HG02571 (cell line): ENCODE results near the gene EDC3.

Experiments used
- ATAC-seq: cut with Tn5 transposase; IDR thresholded peaks from one replicate; pipeline ENCODE4 v1.9.1; 2021; ENCODE audit warnings: mild to moderate bottlenecking, moderate library complexity; ENCODE audit not compliant: unreplicated experiment

Gene EDC3

DNA sequence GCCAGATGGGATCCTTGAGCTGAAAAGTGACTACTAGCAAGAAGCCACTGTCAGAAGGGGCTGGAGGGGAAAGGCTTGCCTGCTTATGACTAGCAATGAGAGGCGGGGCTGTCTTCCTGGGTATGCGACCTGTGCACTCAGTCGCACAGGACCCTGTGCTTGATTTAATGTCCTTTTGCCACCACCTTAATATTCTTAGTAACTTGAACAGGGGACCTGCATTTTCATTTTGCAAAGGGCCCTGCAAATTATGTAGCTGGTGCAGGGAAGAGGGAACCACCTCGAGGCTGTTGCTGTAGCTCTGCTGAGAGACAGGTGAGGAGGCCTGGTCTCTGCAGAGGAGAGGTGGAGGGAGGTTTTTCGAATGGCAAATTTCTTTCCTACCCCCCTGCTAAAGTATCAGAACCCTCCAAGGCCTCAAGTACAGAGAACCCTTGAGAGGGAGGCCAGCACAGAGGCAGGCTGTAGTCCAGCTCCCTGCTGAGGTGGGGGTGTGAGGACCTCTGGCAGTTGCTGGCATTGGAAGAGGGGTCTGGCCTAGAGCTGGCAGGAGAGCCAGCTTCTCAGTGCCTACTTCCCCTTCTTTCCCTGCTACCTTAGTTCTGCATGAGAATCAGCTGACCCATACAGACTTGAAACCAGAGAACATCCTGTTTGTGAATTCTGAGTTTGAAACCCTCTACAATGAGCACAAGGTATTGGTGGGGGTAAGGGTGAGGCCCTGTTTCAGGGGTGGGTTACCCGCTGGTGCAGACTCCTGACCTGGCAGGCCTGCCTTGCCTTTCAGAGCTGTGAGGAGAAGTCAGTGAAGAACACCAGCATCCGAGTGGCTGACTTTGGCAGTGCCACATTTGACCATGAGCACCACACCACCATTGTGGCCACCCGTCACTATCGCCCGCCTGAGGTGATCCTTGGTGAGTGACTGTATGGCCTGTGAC is 68.8 kb downstream of the EDC3 start:
- no peak for ATAC-seq

DNA sequence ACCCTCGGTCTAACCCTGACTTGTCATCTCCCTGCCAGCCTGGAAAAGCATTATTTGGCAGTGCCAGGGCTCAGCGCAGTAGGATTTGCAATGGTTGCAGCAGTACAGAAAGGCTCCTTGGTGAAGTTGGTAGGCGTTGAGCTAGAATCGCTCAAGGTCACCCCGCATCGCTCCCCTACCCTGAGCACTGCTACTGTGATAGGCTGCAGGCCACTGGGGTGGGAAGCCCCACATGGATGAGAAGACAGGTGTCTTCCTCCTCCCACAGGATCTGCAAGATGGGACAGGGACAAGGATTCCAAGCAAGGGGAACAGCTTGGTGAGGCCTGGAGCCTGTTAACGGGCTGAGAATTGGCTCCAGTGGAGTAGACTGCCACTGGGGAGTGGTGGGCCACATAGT is 69.5 kb downstream of the EDC3 start:
- ATAC-seq, result no peak

DNA sequence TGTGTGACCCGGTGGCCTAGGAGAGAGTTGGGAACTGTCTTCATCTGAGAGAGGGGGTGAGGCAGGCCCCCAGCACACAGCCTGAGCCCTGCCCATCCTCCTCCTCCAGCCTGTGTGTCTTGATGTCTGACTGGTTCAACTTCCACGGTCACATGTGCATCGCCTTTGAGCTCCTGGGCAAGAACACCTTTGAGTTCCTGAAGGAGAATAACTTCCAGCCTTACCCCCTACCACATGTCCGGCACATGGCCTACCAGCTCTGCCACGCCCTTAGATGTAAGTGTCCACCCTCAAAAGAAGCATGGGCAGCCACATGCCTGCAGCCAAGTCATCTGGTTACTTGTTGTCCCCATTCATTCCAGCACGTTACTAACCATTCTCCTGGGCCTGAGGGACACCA is 70.1 kb downstream of the EDC3 start:
- ATAC-seq, result no peak

DNA sequence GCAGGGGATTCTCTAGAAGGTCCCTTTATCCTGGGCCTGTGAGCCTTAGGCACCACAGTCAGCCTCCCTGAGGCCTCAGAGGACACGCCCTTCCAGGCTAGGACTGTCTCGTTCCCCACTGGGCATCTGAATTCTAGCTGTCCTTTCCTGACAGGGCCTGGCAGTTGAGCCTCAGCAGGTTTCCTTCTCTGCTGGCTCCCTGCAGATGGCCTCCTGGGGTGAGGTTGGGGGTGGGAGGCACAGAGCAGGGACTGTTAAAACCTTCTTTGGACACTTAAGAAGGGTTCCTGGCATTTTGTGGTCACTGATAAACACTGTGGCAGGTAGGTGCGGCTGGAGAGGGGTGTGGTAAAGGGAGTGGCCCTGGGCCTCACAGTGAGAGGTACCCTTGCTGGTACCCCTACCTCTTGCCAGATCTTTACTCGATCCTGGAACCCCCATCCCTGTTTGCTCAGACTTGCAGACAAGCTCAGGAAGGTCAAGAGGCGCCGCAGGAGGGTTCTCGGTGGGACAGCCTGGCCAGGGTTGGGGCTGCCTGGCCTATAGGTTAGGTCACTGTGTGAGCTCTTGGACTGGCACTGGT is 71.7 kb downstream of the EDC3 start:
- ATAC-seq, result no peak

DNA sequence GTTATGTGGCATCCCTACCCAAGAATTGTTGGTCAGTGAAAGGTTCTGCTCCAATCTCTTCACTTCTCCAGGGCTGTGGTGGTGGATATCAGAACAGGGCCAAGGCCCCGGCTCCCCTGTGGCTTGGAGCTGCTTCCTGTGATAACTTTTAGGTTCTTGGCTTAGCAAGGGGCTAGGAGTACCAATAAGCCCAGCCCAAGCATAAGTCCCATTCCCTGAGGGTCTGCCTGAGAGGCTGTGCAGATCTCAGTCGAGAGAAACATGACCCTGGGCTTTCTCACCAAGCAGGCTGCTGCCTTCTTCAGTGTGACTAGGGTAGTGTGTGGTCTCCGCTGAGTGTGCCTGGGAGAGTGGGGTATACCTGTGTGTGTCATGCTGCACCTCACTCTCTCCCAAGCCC is 73.1 kb downstream of the EDC3 start:
- no peak for ATAC-seq

DNA sequence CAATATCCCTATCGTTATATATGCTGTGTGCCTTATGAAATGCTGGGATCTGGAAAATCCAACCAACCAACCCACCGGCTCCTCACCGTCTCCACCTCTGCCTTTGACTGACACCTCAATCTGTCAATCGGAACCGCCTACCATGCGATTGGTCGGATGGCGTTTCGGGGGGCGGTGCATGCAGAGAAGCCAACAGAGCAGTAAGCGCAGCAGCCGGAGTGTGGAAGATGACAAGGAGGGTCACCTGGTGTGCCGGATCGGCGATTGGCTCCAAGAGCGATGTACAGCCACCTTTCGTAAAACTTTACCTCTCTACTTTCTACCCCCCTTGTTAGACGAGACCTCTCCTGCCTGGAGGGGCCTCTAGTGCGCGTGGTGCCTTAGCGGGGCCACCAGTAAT is 73.9 kb downstream of the EDC3 start:
- ATAC-seq, result no peak

DNA sequence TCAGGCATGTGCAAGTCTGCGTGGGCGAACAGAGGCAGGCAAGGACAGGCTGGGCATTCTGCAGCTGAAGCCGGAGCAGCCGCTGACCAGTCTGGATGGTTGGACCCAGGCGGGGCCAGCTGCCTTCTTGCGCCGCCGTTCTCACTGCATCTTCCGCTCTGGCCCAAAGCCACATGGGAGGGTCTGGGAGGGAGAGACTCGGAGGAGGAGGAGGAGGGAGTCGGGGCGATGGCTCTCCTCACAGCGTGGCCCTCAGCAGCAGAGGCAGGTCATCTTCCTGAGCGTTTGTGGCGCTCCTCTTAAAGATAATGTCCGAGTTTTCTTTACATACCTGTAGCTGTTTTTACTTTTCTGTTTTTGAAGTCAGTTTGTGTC is 74.3 kb downstream of the EDC3 start:
- ATAC-seq, result no peak

DNA sequence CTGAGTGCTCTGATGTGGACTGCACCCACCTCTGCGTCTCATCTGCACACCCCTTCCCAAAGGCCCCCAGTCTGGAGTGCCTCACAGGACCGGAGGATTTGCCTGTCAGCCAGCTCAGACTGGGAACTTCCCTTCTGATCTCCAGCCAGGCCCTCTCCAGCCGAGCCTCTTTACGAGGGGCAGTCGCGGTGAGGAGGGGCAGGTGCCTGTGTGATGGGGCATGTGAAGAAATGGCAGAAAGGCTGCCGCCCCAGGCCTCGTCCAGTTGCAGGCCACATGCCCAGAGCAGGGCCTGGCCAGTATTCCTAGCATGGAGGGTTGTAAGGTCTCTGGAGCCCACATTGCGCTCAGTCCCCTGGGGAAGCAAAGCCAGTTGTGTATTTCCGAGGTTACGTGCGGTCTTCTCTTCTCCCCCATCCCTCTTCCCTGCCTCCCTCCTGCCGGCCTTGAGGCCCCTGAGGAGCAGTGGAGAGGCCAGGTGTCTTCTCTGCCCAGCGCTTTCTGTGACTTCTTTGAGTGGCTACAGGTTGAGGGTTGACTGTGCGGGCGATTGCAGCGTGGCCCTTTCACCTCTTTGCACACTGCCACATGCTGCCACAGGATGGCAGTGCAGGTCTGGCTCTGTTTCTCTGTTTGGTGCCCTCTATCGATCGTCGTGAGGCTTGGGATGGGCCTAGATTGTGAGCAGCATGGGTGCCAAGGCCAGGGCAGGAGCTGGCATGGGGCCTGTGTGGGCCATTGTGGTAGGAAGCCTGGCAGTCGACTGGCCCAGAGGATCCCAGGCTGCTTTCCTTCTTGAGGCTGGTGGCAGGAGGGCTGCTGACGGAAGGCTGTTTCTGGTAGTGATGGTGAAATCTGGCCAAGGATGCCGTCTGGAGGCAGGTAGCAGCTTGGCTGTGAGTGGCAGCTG is 74.9 kb downstream of the EDC3 start:
- no peak for ATAC-seq

DNA sequence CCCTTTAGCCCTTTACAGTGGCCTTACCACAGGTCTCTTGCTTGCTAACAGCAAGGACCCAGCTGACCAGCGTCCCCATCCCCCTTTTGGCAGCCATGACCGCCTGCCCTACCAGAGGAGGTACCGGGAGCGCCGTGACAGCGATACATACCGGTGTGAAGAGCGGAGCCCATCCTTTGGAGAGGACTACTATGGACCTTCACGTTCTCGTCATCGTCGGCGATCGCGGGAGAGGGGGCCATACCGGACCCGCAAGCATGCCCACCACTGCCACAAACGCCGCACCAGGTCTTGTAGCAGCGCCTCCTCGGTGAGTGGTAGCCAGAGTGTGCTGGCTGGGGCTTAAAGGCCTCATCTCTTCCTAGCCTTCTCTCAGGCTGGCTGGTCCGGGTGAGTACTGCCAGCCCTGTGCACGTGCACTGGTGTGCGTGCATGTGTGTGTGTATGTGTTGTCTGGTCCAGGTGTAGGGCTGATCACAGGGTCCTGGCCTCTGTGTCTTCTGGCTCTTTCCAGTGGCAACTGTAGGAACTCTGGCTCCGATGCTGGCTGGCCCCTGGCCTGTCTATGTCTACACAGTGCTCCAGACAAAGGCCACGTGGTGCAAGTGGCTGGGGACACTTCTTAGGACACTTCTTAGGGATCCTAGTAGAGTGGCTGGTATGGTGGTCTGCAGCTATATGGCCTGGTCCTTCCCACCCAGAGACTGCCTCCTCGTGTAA is 75.7 kb downstream of the EDC3 start:
- no peak for ATAC-seq

DNA sequence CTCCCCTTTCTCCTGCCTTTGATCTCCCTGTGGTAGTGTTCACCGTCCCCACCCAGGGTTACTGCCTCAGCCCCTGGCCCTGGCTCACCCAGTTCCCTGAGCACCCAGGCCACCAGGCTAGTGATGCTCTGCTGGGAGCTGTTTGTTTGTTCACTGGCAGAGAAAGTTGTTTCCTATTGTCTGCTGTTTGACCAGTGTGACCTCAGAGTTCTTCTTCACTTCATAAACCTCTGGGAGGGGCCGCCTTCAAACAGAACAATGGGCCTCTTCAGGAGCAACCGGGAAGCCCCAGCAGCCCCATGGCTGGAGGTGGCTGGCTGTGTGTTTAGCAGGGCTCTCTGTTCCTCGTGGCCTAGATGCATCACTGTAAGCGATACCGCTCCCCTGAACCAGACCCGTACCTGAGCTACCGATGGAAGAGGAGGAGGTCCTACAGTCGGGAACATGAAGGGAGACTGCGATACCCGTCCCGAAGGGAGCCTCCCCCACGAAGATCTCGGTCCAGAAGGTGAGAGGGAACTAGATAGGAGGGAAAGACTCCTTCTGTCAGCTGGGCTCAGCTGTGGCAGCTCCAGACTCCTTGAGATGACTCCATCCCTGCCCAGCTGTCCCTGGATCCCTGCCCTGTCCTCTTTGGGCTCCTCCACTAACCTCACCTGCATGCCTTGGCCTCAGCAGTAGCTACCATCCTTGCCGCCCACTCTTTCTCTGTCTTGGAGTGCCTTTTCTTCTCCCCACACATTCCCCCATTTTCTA is 76.8 kb downstream of the EDC3 start:
- ATAC-seq, result no peak

DNA sequence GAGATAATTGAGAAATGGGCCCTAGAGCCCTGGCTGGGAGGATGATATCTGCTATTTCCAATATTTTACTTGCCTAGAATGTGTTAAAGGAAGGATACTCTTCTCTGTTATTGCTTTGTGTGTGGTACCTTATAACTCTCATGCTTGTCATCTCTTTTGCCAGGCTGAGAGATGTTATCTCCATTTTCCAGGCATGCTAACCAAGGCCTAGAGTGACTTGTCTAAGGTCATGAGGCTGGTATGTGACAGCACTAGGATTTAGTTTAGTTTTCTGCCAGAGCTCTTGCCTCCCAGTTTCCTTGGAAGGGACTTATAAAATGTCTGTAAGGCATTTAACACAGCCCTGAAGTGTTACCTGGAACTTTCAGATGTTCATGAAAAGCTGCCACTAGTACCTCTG is 78.8 kb downstream of the EDC3 start:
- ATAC-seq, result no peak

DNA sequence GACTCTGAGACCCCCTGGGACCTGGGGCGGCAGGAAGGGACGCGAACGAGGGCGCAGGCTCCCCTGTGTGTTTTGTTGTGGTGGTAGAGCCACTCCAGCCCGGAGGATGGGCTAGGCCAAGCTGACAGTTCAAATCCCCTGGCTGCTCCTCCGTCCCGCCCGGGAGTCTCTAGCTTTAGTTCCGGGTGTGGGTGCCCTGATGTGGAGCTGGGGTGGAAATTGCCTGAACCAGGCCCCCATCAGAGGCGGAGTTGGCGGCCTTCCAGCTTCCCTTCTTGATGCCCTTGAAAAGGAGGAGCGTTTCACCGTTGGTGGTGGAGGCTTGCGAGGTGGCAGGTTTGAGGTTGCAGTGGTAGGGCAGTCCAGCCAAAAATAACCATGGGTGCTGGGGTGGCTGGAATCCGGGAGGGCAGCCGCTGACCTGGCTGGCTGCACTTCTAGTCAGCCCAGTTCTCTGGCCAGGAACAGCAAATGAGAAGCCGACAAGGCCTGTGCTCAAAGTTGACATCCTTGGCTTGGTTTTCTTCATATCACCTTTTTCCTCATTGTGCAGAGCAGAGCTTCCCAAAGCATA is 79.4 kb downstream of the EDC3 start:
- no peak for ATAC-seq

DNA sequence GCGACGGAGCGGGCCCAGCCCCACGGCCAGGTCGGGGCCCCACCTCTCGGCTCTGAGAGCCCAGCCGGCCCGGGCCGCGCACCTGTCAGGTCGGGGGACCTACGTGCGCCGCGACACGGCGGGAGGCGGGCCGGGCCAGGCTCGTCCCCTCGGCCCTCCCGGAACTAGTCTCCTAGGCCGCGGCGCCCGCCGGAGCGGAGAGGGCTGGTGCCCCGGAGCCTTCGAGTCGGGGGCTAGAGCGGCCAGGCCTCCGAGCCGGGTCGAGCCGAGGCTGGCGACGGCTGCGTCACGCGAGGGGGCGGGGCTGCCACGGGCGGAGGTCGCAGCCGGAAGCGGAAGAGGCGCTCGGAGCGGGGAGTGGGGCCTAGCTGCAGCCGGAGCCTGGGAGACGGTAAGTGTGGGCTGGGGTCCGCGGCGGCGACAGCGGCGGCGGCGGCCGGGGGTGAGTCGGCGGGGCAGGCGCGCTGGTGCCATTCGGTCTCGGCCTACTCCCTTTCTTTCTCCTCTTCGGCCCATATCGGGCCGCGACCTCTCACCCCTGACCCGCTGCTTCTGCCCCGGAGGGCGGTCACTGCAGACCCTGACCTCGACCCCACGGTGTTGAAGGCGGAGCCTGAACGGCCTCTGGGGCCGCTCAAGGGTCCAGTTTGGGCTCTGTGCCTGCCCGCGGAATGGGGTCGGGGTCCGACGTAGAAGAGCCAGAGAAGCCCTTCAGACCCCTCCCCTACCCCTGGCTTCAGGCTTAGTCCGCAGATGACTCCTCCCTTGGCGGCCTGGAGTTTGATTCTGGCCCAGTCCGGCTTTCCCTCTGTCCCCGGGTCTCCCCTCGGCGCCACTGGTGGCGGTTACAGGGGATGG is 80.1 kb downstream of the EDC3 start, which contains the start of gene CLK3:
Gene CLK3 (plus strand): TSS at position 329 of the 858 bp plus-strand sequence. CDS start 3,361 bp downstream, outside the sequence.
- peak; percentile 68 for ATAC-seq

DNA sequence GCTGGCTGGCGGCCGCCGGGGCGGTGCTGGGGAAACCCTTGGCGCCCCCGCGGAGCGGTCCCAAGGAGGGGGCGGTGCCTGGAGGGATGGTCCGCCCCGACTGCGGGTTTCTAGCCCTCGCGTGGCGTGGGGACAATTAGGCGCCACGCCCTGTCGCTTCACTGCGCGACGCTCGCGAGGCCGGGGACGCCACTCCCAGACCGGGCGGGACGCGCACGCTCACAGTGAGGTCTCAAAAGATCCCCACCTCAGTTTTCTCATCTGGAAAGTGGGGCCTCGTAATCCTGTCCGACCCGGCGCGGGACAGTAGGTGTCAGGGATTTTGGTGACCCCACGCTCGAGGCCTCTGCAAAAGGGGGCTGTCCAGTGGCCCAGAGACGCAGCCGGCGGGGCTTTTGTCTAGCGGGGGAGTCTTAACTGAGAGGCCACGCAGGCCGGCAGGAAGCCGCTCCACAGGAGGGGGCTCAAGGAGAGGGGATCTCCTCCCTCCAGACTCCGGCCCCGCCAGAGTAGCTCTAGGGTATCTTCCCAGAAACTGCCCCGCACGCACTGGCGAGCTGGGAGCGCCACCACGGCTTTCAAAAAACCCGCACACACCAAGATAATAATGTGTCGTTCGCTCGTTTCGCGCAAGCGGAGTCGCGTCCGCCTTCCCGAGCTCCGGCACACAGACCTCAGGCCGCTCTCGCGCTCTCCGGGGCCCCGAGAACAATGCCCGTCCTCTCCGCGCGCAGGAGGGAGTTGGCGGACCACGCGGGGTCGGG is 80.9 kb downstream of the EDC3 start:
- ATAC-seq, result peak; percentile 44

DNA sequence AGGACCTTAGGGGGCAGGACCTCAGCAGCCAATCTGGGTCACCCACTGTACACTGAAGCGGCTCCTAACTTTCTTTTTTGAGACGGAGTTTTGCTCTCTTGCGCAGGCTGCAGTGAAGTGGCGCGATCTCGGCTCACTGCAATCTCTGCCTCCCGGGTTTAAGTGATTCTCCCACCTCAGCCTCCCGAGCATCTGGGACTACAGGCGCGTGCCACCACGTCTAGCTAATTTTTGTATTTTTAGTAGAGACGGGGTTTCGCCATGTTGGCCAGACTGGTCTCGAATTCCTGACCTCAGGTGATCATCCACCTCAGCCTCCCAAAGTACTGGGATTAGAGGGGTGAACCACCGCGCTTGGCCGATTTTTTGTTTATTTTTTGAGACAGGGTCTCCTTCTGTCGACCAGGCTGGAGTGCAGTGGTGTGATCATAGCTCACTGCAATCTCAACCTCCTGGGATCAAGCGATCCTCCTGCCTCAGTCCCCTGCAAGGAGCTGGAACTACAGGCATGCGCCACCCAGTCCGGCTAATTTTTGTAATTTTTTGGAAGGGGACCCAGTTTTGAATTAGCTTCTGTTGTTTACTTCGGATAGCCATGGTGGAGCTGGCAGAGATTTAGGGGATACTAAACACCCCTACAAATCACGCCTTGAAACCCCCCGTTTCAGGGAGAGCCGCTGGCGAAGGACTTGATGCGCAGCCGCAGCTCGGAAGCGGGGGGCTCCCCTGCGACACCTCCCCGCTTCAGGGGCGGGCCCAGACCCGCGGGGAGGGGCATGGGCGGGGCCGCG is 81.7 kb downstream of the EDC3 start:
- ATAC-seq, result no peak

DNA sequence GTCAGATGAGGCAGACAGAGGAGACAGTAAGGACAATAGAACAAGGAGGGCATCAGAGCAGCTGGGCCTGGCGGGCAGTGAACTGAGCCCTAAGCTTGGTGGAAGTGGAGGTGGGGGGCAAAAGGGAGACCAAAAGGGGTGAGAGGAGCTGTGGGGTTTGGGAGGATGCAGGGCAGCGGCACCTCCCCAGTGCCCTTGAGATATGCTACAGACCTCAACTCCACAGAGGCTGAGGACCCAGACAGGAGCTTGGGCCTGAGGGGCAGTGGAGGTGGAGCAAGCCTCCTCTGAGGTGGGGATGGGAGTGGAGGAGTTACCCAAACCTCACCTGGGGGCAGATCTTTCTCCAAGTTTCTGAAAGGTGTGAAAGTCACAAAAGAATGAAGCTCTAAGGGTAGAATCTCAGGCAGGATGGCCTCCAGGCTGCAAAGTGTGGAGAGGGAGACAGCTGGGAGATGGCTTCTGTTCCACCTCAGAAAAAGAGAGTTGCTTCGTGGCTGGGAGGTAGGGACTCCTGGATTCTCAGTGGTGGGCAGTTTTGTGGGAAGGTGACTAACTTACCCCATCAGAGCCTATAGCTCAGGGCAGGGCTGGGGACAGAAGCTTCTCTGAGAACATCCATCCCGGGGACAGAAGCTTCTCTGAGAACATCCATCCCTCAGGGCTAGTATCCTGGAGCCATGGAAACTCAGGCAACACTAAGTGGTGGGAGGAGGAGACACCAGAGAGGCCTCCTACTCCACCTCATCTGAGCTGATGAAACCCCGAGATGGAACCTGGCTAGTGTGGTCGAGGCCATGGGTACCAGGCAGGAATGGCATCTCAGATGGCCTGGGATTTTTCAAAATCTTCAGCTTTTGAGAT is 82.5 kb downstream of the EDC3 start:
- no peak for ATAC-seq
